Fibroblast of mammary gland (primary cell): Measurements from ENCODE around the gene PERCC1.

ENCODE experiments used
- DNase-seq: peaks from one replicate; pipeline ENCODE4 v3.0.0-alpha.2; 2010; ENCODE audit warnings: low read depth
- H3K4me3 ChIP-seq: 2 replicates; pipeline ENCODE4 v1.5.1; 2011; ENCODE audit warnings: low read depth, mild to moderate bottlenecking, low read length, moderate library complexity; ENCODE audit not compliant: control insufficient read depth
- CTCF ChIP-seq: conservative IDR thresholded peaks from 2 replicates; pipeline ENCODE4 v1.5.1; 2011; ENCODE audit warnings: low read depth, low read length, inconsistent platforms; ENCODE audit not compliant: control insufficient read depth, insufficient read depth

Gene PERCC1

DNA sequence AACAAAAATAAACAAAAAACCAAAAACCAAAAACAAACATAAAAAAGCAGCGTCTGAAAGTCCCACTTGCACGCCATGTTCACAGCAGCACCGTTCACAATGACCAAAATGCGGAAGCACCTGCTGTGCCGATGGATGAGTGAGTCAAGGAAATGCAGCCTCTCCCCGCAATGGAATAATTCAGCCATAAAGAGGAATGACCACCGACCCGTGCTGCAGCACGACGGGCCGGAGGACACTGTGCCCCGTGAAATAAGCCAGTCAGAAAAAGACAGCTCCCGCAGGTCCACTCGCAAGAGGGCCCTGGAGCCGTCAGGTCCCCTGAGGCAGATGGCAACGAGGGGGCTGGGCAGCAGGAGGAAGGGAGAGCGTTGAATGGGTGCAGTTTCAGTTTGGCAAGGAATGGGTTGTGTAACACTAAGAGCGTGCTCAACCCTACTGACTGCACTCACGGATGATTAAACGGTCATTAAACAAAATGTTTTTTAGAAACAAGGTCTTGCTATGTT, 38.9 kb downstream of the PERCC1 start:
- H3K4me3 ChIP-seq: no peak overlapping the region
- peak; percentile 35 for DNase-seq
- no peak for TF ChIP-seq CTCF

GRCh38 chr16:1470481-1471251, 39.8 kb downstream of the PERCC1 start:
- peak; percentile 80 for DNase-seq
- TF ChIP-seq CTCF: no peak
- no peak overlapping the region for H3K4me3 ChIP-seq

DNA sequence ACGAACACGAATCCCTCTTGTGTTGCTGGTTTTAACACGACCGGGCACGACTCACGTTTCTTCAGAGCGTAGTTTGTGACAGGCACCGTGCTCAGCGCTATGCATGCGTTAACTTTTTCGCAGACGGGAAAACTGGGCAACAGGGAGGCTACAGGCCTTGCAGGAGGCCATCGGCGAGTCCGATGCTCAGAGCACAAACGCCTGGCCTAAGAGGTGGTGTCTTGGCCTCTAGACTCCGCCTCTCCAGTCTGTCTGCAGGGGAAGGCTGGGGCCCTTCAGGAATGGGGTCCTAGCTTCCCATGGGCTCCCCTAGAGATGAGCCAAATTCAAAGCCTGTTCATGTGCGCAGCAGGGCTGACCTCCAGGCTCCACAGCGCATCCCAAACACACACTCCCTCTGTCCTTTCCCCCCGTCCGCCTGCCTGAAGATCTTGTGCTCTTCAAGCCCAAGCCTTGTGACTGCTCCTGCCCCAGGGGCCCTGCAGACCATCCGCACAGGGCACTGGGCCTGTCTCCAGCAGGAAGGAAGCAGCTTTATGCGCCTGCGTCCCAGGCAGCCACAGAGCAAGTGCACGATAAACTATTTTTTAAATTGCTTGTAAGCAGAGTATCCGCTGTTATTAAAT, 40.8 kb downstream of the PERCC1 start:
- DNase-seq: no peak
- TF ChIP-seq CTCF: no peak
- H3K4me3 ChIP-seq: no peak overlapping the region

DNA sequence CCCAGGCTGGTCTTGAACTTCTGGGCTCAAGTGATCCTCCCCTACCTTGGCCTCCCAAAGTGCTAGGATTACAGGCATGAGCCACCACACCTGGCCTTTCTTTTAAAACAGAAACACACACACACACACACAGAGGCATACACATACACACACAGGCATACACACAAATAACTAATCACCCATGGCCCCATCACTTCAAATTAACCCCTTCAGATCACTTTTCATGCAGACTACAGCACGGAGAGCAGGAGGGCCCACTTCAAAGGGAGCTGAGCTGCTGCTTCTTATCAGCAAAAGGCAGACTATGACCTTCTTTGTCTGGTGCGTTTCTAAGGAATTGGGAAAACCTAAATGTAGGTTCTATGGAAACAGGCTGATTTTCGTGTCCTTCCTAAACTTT, 42.1 kb downstream of the PERCC1 start:
- H3K4me3 ChIP-seq: no peak overlapping the region
- TF ChIP-seq CTCF: no peak
- DNase-seq: no peak

GRCh38 chr16:1474082-1474795, 43.4 kb downstream of the PERCC1 start:
- peak overlapping the region; percentile 59 for H3K4me3 ChIP-seq
- no peak for DNase-seq
- TF ChIP-seq CTCF: no peak

DNA sequence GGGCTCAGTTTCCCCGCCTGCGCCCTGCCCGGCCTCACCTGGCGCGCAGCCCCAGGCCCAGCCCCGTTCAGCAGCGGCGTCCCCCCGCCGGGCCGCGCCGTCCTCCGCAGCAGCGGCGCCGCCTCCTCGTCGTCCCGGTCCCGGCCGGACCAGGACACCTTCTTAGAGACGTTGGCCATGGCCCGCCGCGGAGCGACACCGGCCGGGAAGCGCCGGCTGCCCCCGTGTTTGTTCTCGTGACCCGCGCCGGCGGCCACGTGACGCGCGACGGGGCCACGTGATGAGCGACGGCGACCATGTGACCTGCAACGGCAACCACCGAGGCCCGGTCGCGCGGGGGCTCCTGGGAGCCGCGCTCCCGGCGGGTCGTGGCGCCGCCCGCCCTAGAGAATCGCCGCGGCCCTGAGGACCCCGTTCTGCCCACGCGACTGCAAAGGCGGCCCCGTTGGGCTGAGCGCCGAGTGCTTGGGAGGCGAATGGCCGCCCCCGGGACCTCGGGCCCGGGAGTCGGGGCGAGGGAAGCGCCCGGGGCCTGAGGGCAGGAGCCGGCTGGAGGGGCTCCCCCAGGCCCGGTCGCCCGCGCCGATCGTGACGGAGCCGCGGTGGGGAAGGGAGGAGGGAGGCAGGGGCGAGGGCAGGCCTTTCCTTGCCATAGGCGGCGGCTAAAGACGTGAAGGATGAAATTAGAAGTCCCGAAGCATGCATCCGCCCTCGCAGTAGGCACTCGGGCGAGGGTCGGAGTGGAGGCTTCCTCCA, 44.1 kb downstream of the PERCC1 start, which contains the start of gene CLCN7:
CLCN7 (minus strand) TSS at position 233 of the 756 bp plus-strand sequence; CDS start at position 179, 54 bp downstream.
- DNase-seq: peak; percentile 81
- peak within 1 kb of the TSS; percentile 60 for H3K4me3 ChIP-seq
- TF ChIP-seq CTCF: no peak
